RWPE2 (cell line): Measurements from ENCODE around the gene TTC21A.

Experiments used
- ATAC-seq: fragments of 200-7000 bp; cut with Tn5 transposase; 3 replicates; pipeline ENCODE4 v1.9.1; 2021; ENCODE audit warnings: low read depth
- DNase-seq: peaks from one replicate; pipeline ENCODE4 v3.0.0-alpha.2; 2020; ENCODE audit warnings: low spot score
- H3K27ac ChIP-seq: fragments of 450-650 bp; 2 replicates; pipeline ENCODE4 v1.5.1; 2017; ENCODE audit warnings: mild to moderate bottlenecking; ENCODE audit not compliant: poor library complexity, severe bottlenecking
- H3K27me3 ChIP-seq: fragments of 250-450 bp; sonication (Bioruptor Pico); 2 replicates; pipeline ENCODE4 v1.5.1; 2021; ENCODE audit warnings: mild to moderate bottlenecking, moderate library complexity; ENCODE audit not compliant: insufficient read depth, poor library complexity, severe bottlenecking
- H3K36me3 ChIP-seq: fragments of 250-450 bp; sonication (Bioruptor Pico); 2 replicates; pipeline ENCODE4 v1.5.1; 2020; ENCODE audit warnings: low read depth, mild to moderate bottlenecking, moderate library complexity
- H3K4me1 ChIP-seq: fragments of 250-450 bp; sonication (Bioruptor Pico); 2 replicates; pipeline ENCODE4 v1.5.1; 2021; ENCODE audit warnings: mild to moderate bottlenecking, moderate library complexity; ENCODE audit not compliant: insufficient read depth, poor library complexity, severe bottlenecking
- H3K4me3 ChIP-seq: fragments of 250-450 bp; sonication (Bioruptor Pico); 2 replicates; pipeline ENCODE4 v1.5.1; 2021; ENCODE audit warnings: mild to moderate bottlenecking, moderate library complexity; ENCODE audit not compliant: severe bottlenecking
- H3K9me3 ChIP-seq: fragments of 250-450 bp; sonication (Bioruptor Pico); 2 replicates; pipeline ENCODE4 v1.5.1; 2021; ENCODE audit warnings: mild to moderate bottlenecking, moderate library complexity; ENCODE audit not compliant: severe bottlenecking
- TF ChIP-seq, protein P1 (sequence below): fragments of 450-650 bp; IDR thresholded peaks from one replicate; pipeline ENCODE4 v1.5.1; 2017; ENCODE audit warnings: mild to moderate bottlenecking, moderate library complexity; ENCODE audit not compliant: poor library complexity, severe bottlenecking

Gene TTC21A

DNA sequence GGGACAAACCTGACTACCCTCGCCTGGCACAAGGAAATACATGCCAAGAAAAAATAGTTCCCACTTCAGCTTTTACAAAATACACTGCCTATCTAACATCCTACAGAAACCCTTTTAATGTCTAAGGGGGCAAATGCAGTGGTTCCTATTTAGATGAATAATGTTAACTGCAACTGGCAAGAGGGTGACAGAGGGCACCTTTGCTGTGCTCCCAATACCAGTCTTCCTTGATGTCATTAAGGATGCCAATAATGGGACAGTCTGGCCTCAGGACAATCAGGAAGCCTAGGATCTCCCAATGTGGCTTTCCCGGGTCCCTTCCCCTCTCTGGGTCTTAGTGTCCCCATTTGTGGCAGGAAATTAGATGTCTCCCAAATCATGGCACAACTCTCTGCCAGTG is 32.0 kb downstream of the TTC21A start:
- H3K36me3 ChIP-seq: peaks cover 28% of the 10 kb centered on the region
- no peaks in the 10 kb centered on the region for H3K9me3 ChIP-seq
- TF ChIP-seq, protein P1, sequence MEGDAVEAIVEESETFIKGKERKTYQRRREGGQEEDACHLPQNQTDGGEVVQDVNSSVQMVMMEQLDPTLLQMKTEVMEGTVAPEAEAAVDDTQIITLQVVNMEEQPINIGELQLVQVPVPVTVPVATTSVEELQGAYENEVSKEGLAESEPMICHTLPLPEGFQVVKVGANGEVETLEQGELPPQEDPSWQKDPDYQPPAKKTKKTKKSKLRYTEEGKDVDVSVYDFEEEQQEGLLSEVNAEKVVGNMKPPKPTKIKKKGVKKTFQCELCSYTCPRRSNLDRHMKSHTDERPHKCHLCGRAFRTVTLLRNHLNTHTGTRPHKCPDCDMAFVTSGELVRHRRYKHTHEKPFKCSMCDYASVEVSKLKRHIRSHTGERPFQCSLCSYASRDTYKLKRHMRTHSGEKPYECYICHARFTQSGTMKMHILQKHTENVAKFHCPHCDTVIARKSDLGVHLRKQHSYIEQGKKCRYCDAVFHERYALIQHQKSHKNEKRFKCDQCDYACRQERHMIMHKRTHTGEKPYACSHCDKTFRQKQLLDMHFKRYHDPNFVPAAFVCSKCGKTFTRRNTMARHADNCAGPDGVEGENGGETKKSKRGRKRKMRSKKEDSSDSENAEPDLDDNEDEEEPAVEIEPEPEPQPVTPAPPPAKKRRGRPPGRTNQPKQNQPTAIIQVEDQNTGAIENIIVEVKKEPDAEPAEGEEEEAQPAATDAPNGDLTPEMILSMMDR: no peak
- peak overlapping the region; percentile 93 for H3K27ac ChIP-seq
- H3K4me3 ChIP-seq: no peak overlapping the region
- no peak for ATAC-seq
- H3K4me1 ChIP-seq: peaks cover 28% of the 10 kb centered on the region
- H3K27me3 ChIP-seq: no peaks in the 10 kb centered on the region
- no peak for DNase-seq

DNA sequence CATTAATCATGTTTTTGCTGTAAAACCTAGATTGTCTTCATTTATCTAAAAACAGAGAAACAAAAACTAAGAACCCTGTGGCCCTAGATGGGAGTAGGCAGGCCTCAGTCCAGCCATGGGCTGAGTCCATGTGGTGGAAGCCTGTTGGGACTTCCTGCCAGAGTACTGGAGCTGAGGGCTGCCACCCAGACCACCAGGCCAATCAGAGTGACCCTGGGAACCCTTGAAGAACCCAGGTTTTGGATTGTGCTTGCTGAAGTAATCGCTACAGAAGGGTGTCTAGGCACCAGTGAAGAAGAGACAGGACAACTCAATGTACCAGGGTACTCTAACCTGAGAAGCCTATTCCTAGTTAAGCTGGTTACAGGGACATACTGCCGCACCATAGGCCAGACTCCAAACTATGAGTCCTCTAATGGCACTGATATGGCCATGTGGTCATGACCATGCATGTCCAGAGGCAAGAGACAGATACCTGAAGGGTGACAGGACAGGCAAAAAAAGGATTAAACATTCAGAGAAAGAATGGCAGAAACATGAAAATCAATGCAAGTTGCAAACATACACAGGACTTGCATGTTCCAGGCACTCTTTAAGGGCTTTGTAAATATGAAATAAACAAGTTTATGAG is 33.0 kb downstream of the TTC21A start:
- Histone ChIP-seq H3K27ac (peak overlapping the region; percentile 93), H3K36me3 (peaks cover 35% of the 10 kb centered on the region), H3K27me3 (no peaks in the 10 kb centered on the region), H3K4me3 (no peak overlapping the region), H3K9me3 (no peaks in the 10 kb centered on the region), H3K4me1 (peaks cover 28% of the 10 kb centered on the region)
- TF ChIP-seq, protein P1: no peak
- DNase-seq (no peak), ATAC-seq (peak; percentile 19)

DNA sequence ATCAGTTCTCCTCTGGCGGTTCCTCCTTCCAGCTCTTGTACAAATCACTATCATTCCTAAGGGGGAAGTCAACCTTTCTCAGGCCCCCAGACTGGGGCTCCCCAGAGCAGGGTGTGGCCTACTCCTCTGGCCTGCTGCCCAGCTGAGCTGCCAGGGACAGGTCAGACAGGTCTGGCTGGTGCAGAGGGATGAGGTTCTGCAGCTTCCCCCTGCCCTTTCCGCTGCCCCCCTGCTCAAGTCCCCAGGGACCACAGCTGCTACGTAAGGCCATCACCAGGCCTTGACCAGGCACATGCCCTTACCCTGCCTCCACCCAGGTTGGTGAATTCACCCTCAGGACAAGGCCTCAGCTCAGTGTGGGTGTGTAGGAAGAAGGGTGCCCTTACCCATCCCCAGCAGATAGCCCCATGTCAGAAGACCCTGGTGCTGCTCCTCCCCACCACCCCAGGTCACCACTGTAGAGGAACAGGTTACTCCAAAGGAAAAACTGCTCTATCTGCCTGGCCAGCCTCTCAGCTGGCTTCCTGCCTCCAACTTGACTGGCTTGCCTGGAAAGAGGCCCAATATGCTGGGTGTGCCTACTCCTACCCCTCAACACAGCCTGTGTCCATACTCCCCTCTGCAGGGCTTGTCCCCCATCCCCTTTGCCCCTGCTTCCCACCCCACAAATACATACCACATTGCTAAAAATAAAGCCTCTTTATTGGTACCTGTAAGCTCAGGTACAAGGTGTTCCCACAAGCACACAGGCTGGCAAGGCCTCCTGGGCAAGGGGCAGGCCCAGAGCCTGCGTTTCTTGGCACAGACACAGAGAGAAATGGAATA is 33.9 kb downstream of the TTC21A start:
- Histone ChIP-seq H3K27ac (peak overlapping the region; percentile 93), H3K36me3 (peaks cover 45% of the 10 kb centered on the region), H3K9me3 (no peaks in the 10 kb centered on the region), H3K4me1 (peaks cover 35% of the 10 kb centered on the region), H3K27me3 (no peaks in the 10 kb centered on the region), H3K4me3 (no peak overlapping the region)
- ATAC-seq (peak; percentile 86), DNase-seq (peak; percentile 93)
- TF ChIP-seq, protein P1: no peak

DNA sequence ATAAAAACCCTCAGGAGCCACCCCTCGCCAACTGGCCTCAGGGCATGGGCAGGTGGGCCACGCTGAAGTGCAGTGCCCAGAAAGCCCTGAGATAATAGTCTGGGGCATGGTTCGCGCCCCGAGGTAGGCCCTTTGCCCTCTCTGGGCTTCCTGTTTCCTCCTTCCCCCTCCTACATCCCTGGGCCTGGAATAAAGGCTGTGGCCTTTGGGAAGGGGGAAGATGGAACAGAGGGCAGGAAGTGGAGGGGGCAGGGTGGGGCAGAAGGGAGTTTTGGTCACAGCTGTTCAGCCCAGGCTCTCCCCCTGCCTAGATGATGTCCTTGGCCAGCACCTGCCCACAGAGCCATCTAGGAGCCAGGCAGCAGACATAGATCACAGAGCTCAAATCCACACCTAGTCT is 34.6 kb downstream of the TTC21A start:
- Histone ChIP-seq H3K4me3 (no peak overlapping the region), H3K27me3 (no peaks in the 10 kb centered on the region), H3K9me3 (no peaks in the 10 kb centered on the region), H3K4me1 (peaks cover 42% of the 10 kb centered on the region), H3K27ac (peak overlapping the region; percentile 93), H3K36me3 (peaks cover 46% of the 10 kb centered on the region)
- ATAC-seq (peak; percentile 6; the same call in 2 of the 3 replicates), DNase-seq (no peak)
- TF ChIP-seq, protein P1: no peak
